Kidney (tissue), 14 donors: ENCODE results near the gene LCAT. TPM values are rescaled to one million over a fixed set of nuclear protein-coding genes. Genes with fewer than 3 reads are reported as not detected.
A peak's percentile ranks its signal among the peaks of the same experiment; 100 is the strongest.

Experiments used
- DNase-seq, 5 donors: peaks; one replicate each; pipeline ENCODE4 v3.0.0-alpha.2; 2013 to 2020
- FAIRE-seq: peaks from 2 replicates; lab custom pipeline; 2012; peaks lifted over from hg19 to GRCh38; lab: Jason Lieb, UNC
- H3K27ac ChIP-seq, 2 donors: one replicate each; pipeline ENCODE4 v1.7.0; 2013; ENCODE audit warnings: low read depth in 2 of 2, low read length in 2 of 2, inconsistent platforms in 1 of 2
- H3K27me3 ChIP-seq: one replicate; pipeline ENCODE4 v1.7.1; 2013; ENCODE audit warnings: low read length, inconsistent platforms; ENCODE audit not compliant: control insufficient read depth, insufficient read depth
- H3K36me3 ChIP-seq, 3 donors: one replicate each; pipeline versions ENCODE4 v1.7.0 to v1.7.1; 2013; ENCODE audit warnings: low read length in 3 of 3, control low read depth in 1 of 3, inconsistent platforms in 1 of 3; ENCODE audit not compliant: insufficient read depth in 3 of 3, control insufficient read depth in 2 of 3
- H3K4me1 ChIP-seq, 3 donors: one replicate each; pipeline versions ENCODE4 v1.7.0 to v1.7.1; 2013; ENCODE audit warnings: low read length in 3 of 3, inconsistent platforms in 1 of 3, low read depth in 1 of 3; ENCODE audit not compliant: control insufficient read depth in 2 of 3, insufficient read depth in 2 of 3
- H3K4me3 ChIP-seq, 3 donors: one replicate each; pipeline versions ENCODE4 v1.7.0 to v1.8.1; 2013; ENCODE audit warnings: low read length in 3 of 3, control low read depth in 1 of 3, inconsistent platforms in 1 of 3
- H3K9ac ChIP-seq, 3 donors: one replicate each; pipeline versions ENCODE4 v1.7.0 to v1.7.1; 2013; ENCODE audit warnings: low read length in 3 of 3, control low read depth in 1 of 3, inconsistent platforms in 1 of 3
- H3K9me3 ChIP-seq, 3 donors: one replicate each; pipeline versions ENCODE4 v1.7.0 to v1.7.1; 2013; ENCODE audit warnings: low read length in 3 of 3, control low read depth in 1 of 3, inconsistent platforms in 1 of 3; ENCODE audit not compliant: control insufficient read depth in 2 of 3, insufficient read depth in 1 of 3
- CTCF ChIP-seq: IDR thresholded peaks from 3 replicates; pipeline ENCODE4 v1.5.1; 2012; ENCODE audit warnings: mild to moderate bottlenecking, moderate library complexity, borderline replicate concordance; ENCODE audit not compliant: insufficient read depth; ENCODE audit errors: extremely low read depth
- intact Hi-C: fragments of 100-400 bp; cut with DNase I; formaldehyde crosslinking; loops from one replicate; pipeline ENCODE4 v1.11.1; 2022
- polyA plus RNA-seq: library from polyadenylated mRNA; stranded (reverse); fragments of 350-450 nt; fragmentation: Illumina TruSeq; extraction: RNeasy Lipid Tissue Mini Kit (QIAGEN cat#74804); gene quantifications from one replicate; pipeline ENCODE4 v1.2.3, GENCODE V29; 2014; ENCODE audit warnings: low read depth, low replicate concordance; ENCODE audit not compliant: insufficient read depth
- total RNA-seq: library from RNA; stranded (reverse); fragmentation: NEBNext Ultra II Directional; extraction: Animal tissue kit (Norgen Biotek cat#: 25700); gene quantifications from one replicate; pipeline ENCODE4 v1.2.1, GENCODE V29; 2021
- donor health status: control.
- donor health status: control.
- donor health status: control.
- donor health status: control.
- donor health status: control.
- donor health status: DM: yes; HTN: yes; CAD: no.
- donor health status: Normal renal cell carcinoma (clear cell type).

LCAT gene
- total and polyA plus RNA-seq, 2 donors from 2014 or later: 10.2 to 27.4 TPM

GRCh38 chr16:67963292-67963661 lies 19.4 kb upstream of the LCAT start:
- DNase-seq: no peak
- intact Hi-C loops: no loop called here
- H3K36me3 ChIP-seq: peaks cover 3 to 33% (median 8%) of the 10 kb centered on the region in 3 donors

GRCh38 chr16:67962135-67962534 lies 18.2 kb upstream of the LCAT start:
- FAIRE-seq (no peak), DNase-seq (no peak)
- intact Hi-C loops: no loop called here
- peaks cover 0 to 37% (median 16%) of the 10 kb centered on the region in 3 donors for H3K4me1 ChIP-seq
- no peak for TF ChIP-seq CTCF
- H3K27me3 ChIP-seq: no peaks in the 10 kb centered on the region
- no peaks in the 10 kb centered on the region for H3K9me3 ChIP-seq
- H3K9ac ChIP-seq: no peak overlapping the region
- peaks cover 3 to 38% (median 10%) of the 10 kb centered on the region in 3 donors for H3K36me3 ChIP-seq
- H3K4me3 ChIP-seq: no peak overlapping the region
- no peak overlapping the region for H3K27ac ChIP-seq

More at GRCh38 chr16:67963292-67963661, 19.4 kb upstream of the LCAT start:
- Histone ChIP-seq H3K9ac (no peak overlapping the region), H3K4me1 (peaks cover 0 to 41% (median 16%) of the 10 kb centered on the region in 3 donors), H3K27ac (no peak overlapping the region), H3K27me3 (no peaks in the 10 kb centered on the region), H3K9me3 (no peaks in the 10 kb centered on the region), H3K4me3 (peak overlapping the region in 1 of 3 donors; percentile 20)
- no peak for FAIRE-seq
- no peak for TF ChIP-seq CTCF

- Histone ChIP-seq H3K9ac (no peak overlapping the region), H3K36me3 (peaks cover 3 to 38% (median 10%) of the 10 kb centered on the region in 3 donors), H3K9me3 (no peaks in the 10 kb centered on the region), H3K4me1 (peaks cover 0 to 32% (median 15%) of the 10 kb centered on the region in 3 donors), H3K4me3 (no peak overlapping the region), H3K27me3 (no peaks in the 10 kb centered on the region), H3K27ac (no peak overlapping the region)
- DNase-seq: peak in 1 of 5 donors; percentile 98
- FAIRE-seq: no peak
- no peak for TF ChIP-seq CTCF
- intact Hi-C loops: no loop called here
These were observed 17.6 kb upstream of the LCAT start for GRCh38 chr16:67961551-67961957.
